H9 (cell line): ENCODE results near the gene PPL. TPM values are rescaled to one million over a fixed set of nuclear protein-coding genes. Genes with fewer than 3 reads are reported as not detected.

Source experiments
- DNase-seq: peaks from one replicate; pipeline ENCODE4 v3.0.0-alpha.2; 2017
- H2AFZ ChIP-seq: one replicate; pipeline ENCODE4 v1.6.1; 2013; ENCODE audit warnings: mild to moderate bottlenecking, low read length, control low read depth, moderate library complexity
- H2AK5ac ChIP-seq: 2 replicates; pipeline ENCODE4 v1.6.1; 2013; ENCODE audit warnings: low read length, control low read depth, mixed read lengths; ENCODE audit not compliant: insufficient read length
- H2BK120ac ChIP-seq: one replicate; pipeline ENCODE4 v1.6.1; 2013; ENCODE audit warnings: low read depth, mild to moderate bottlenecking, low read length, control low read depth, inconsistent platforms; ENCODE audit not compliant: poor library complexity, severe bottlenecking
- H2BK12ac ChIP-seq: 2 replicates; pipeline ENCODE4 v1.6.1; 2013; ENCODE audit warnings: low read length, control low read depth, mixed read lengths, low read depth; ENCODE audit not compliant: insufficient read length
- H2BK15ac ChIP-seq: 2 replicates; pipeline ENCODE4 v1.6.1; 2013; ENCODE audit warnings: low read depth, low read length, control low read depth
- H2BK20ac ChIP-seq: one replicate; pipeline ENCODE4 v1.6.1; 2013; ENCODE audit warnings: low read depth, mild to moderate bottlenecking, low read length, control low read depth, inconsistent platforms; ENCODE audit not compliant: poor library complexity, severe bottlenecking
- H2BK5ac ChIP-seq: 2 replicates; pipeline ENCODE4 v1.6.1; 2013; ENCODE audit warnings: low read length, control low read depth, mixed read lengths; ENCODE audit not compliant: insufficient read length
- H3K14ac ChIP-seq: 2 replicates; pipeline ENCODE4 v1.6.1; 2013; ENCODE audit warnings: low read length, control low read depth; ENCODE audit not compliant: insufficient read depth
- H3K18ac ChIP-seq: 2 replicates; pipeline ENCODE4 v1.6.1; 2013; ENCODE audit warnings: low read depth, mild to moderate bottlenecking, mixed read lengths, low read length, control low read depth; ENCODE audit not compliant: insufficient read length
- H3K23ac ChIP-seq: 2 replicates; pipeline ENCODE4 v1.6.1; 2013; ENCODE audit warnings: low read length, control low read depth, mixed read lengths, low read depth; ENCODE audit not compliant: insufficient read length
- H3K23me2 ChIP-seq: 2 replicates; pipeline ENCODE4 v1.6.1; 2013; ENCODE audit warnings: low read depth, mild to moderate bottlenecking, mixed read lengths, low read length, control low read depth; ENCODE audit not compliant: insufficient read length, poor library complexity, severe bottlenecking
- H3K27ac ChIP-seq: 2 replicates; pipeline ENCODE4 v1.5.1; 2013; ENCODE audit warnings: low read length, control low read depth, mixed read lengths, low read depth; ENCODE audit not compliant: insufficient read length
- H3K27me3 ChIP-seq: 2 replicates; pipeline ENCODE4 v1.6.1; 2013; ENCODE audit warnings: low read length, control low read depth, inconsistent platforms; ENCODE audit not compliant: insufficient read depth
- H3K4ac ChIP-seq: 2 replicates; pipeline ENCODE4 v1.6.1; 2013; ENCODE audit warnings: low read depth, mild to moderate bottlenecking, control low read depth, inconsistent platforms, low read length, moderate library complexity
- H3K4me1 ChIP-seq: 2 replicates; pipeline ENCODE4 v1.6.1; 2013; ENCODE audit warnings: low read length, control low read depth, inconsistent platforms; ENCODE audit not compliant: insufficient read depth
- H3K4me2 ChIP-seq: 2 replicates; pipeline ENCODE4 v1.6.1; 2013; ENCODE audit warnings: low read length, control low read depth, mixed read lengths; ENCODE audit not compliant: insufficient read length, insufficient read depth
- H3K56ac ChIP-seq: 2 replicates; pipeline ENCODE4 v1.6.1; 2013; ENCODE audit warnings: low read depth, mild to moderate bottlenecking, mixed read lengths, low read length, control low read depth; ENCODE audit not compliant: insufficient read length
- H3K79me1 ChIP-seq: 2 replicates; pipeline ENCODE4 v1.6.1; 2013; ENCODE audit warnings: low read depth, mild to moderate bottlenecking, moderate library complexity, low read length, control low read depth, inconsistent platforms; ENCODE audit not compliant: insufficient read depth, poor library complexity, severe bottlenecking
- H3K79me2 ChIP-seq: 2 replicates; pipeline ENCODE4 v1.6.1; 2013; ENCODE audit warnings: low read length, control low read depth, inconsistent platforms; ENCODE audit not compliant: insufficient read depth
- H3K9ac ChIP-seq: 2 replicates; pipeline ENCODE4 v1.6.1; 2013; ENCODE audit warnings: low read length, control low read depth, mixed read lengths; ENCODE audit not compliant: insufficient read length; ENCODE audit errors: extremely low read depth
- H3K9me3 ChIP-seq: one replicate; pipeline ENCODE4 v1.6.1; 2013; ENCODE audit warnings: low read depth, low read length, inconsistent platforms; ENCODE audit not compliant: control insufficient read depth
- H3T11ph ChIP-seq: one replicate; pipeline ENCODE4 v1.6.1; 2013; ENCODE audit warnings: mild to moderate bottlenecking, low read length, control low read depth, inconsistent platforms
- H4K20me1 ChIP-seq: one replicate; pipeline ENCODE4 v1.6.1; 2013; ENCODE audit not compliant: control insufficient read depth, insufficient read length, insufficient read depth
- H4K5ac ChIP-seq: 2 replicates; pipeline ENCODE4 v1.6.1; 2013; ENCODE audit warnings: low read depth, mild to moderate bottlenecking, mixed read lengths, low read length, control low read depth; ENCODE audit not compliant: insufficient read length
- H4K8ac ChIP-seq: replicated peaks from 2 replicates; pipeline ENCODE4 v1.6.1; 2013; ENCODE audit warnings: low read length, control low read depth, mixed read lengths, low read depth; ENCODE audit not compliant: insufficient read length
- H4K91ac ChIP-seq: 2 replicates; pipeline ENCODE4 v1.6.1; 2013; ENCODE audit warnings: low read depth, mild to moderate bottlenecking, moderate library complexity, mixed read lengths, low read length, control low read depth; ENCODE audit not compliant: insufficient read length
- H3K27ac Mint-ChIP-seq, 3 experiments: 2 replicates in 2 of 3; 3 replicates in 1 of 3; pipeline ENCODE4 v1.8.0; 2020 to 2021; ENCODE audit warnings: mixed read lengths in 3 of 3, mild to moderate bottlenecking in 1 of 3, moderate library complexity in 1 of 3
- H3K27me3 Mint-ChIP-seq: 2 replicates; pipeline ENCODE4 v1.8.0; 2021; ENCODE audit warnings: low read depth, mild to moderate bottlenecking, moderate library complexity, mixed read lengths
- H3K36me3 Mint-ChIP-seq, 3 experiments: 2 replicates in 2 of 3; 3 replicates in 1 of 3; pipeline ENCODE4 v1.8.0; 2020 to 2021; ENCODE audit warnings: low read depth in 3 of 3, mixed read lengths in 3 of 3; ENCODE audit not compliant: insufficient read depth in 1 of 3
- H3K4me1 Mint-ChIP-seq, 2 experiments: 2 replicates each; pipeline ENCODE4 v1.8.0; 2020; ENCODE audit warnings: mixed read lengths in 2 of 2
- H3K4me3 Mint-ChIP-seq, 2 experiments: 2 replicates in 1 of 2; 3 replicates in 1 of 2; pipeline ENCODE4 v1.8.0; 2020 to 2021; ENCODE audit warnings: mild to moderate bottlenecking in 2 of 2, mixed read lengths in 2 of 2, moderate library complexity in 1 of 2
- H3K9me3 Mint-ChIP-seq, 2 experiments: 2 replicates in 1 of 2; 3 replicates in 1 of 2; pipeline ENCODE4 v1.8.0; 2020; ENCODE audit warnings: mild to moderate bottlenecking in 2 of 2, mixed read lengths in 2 of 2, moderate library complexity in 1 of 2
- WGBS: extraction: QIAGEN DNeasy Blood & Tissue Kit; methylation state at CpG from one replicate; pipeline ENCODE4 v1.1.7; 2013; ENCODE audit warnings: missing lambda C conversion rate, low lambda C conversion rate, mixed read lengths; ENCODE audit not compliant: insufficient read length; ENCODE audit errors: extremely low coverage; 5-methylcytosine and 5-hydroxymethylcytosine counted together
- total RNA-seq: library from RNA; stranded (reverse); gene quantifications from 2 replicates; pipeline ENCODE4 v1.2.1, GENCODE V29; 2021
- TF ChIP-seq, protein P1 (sequence below): fragments of 200-600 bp; sonication (generic); conservative IDR thresholded peaks from 3 replicates; pipeline ENCODE4 v1.8.0; 2021; ENCODE audit warnings: antibody characterized with exemption, mild to moderate bottlenecking

The PPL gene
- total RNA-seq, 1 experiment from 2014 or later = 29.2 TPM

DNA sequence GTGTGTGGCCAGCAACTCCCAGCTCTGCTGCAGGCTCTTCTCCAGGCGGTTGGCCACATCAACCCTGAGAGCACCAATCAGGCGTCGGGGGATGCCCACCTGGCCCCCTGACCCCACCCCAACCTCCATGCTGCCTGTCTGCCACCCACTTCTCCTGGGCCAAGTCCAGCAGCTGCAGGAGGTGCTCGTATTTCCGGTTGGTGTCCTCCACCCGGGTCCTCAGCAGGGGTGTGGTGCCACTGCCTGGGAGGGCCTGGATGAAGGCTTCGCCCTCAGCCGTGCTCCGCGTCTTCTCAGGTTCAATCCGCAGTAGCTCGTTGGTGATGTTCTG, 45.1 kb downstream of the PPL start:
- H3K27me3 ChIP-seq = no peaks in the 10 kb centered on the region
- no peak overlapping the region for H3K23ac ChIP-seq
- H3K79me1 ChIP-seq = no peaks in the 10 kb centered on the region
- H2BK120ac ChIP-seq = no peak overlapping the region
- no peaks in the 10 kb centered on the region for H3K79me2 ChIP-seq
- WGBS = no CpG with 5 or more reads among the region's 12 CpGs
- no peaks in the 10 kb centered on the region for H3K4me1 ChIP-seq
- no peak overlapping the region for H4K91ac ChIP-seq
- H3K23me2 ChIP-seq = no peaks in the 10 kb centered on the region
- H3K18ac ChIP-seq = no peak overlapping the region
- H2BK12ac ChIP-seq = no peak overlapping the region
- H3K9me3 ChIP-seq = no peaks in the 10 kb centered on the region
- H2BK5ac ChIP-seq = no peak overlapping the region
- H3K56ac ChIP-seq = no peak overlapping the region
- no peak overlapping the region for H3K27ac ChIP-seq
- TF ChIP-seq, protein P1, sequence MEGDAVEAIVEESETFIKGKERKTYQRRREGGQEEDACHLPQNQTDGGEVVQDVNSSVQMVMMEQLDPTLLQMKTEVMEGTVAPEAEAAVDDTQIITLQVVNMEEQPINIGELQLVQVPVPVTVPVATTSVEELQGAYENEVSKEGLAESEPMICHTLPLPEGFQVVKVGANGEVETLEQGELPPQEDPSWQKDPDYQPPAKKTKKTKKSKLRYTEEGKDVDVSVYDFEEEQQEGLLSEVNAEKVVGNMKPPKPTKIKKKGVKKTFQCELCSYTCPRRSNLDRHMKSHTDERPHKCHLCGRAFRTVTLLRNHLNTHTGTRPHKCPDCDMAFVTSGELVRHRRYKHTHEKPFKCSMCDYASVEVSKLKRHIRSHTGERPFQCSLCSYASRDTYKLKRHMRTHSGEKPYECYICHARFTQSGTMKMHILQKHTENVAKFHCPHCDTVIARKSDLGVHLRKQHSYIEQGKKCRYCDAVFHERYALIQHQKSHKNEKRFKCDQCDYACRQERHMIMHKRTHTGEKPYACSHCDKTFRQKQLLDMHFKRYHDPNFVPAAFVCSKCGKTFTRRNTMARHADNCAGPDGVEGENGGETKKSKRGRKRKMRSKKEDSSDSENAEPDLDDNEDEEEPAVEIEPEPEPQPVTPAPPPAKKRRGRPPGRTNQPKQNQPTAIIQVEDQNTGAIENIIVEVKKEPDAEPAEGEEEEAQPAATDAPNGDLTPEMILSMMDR = no peak
- no peak overlapping the region for H3K9ac ChIP-seq
- no peak overlapping the region for H3K4me3 Mint-ChIP-seq
- no peak overlapping the region for H2BK15ac ChIP-seq
- H2AK5ac ChIP-seq = no peak overlapping the region
- H3K4me2 ChIP-seq = no peak overlapping the region
- no peak overlapping the region for H3K27ac Mint-ChIP-seq
- no peaks in the 10 kb centered on the region for H3K4me1 Mint-ChIP-seq
- no peaks in the 10 kb centered on the region for H3K9me3 Mint-ChIP-seq
- no peak overlapping the region for H3K14ac ChIP-seq
- H3K36me3 Mint-ChIP-seq = peaks cover 4 to 69% (median 56%) of the 10 kb centered on the region in 3 experiments; a peak in 6 of 7 replicates
- H4K20me1 ChIP-seq = no peaks in the 10 kb centered on the region
- no peak overlapping the region for H3K4ac ChIP-seq
- H2BK20ac ChIP-seq = no peak overlapping the region
- no peak for DNase-seq
- H4K8ac ChIP-seq = no peak overlapping the region
- no peak overlapping the region for H3T11ph ChIP-seq
- no peak overlapping the region for H2AFZ ChIP-seq
- H3K27me3 Mint-ChIP-seq = no peaks in the 10 kb centered on the region
- H4K5ac ChIP-seq = no peak overlapping the region
